CD4-positive, alpha-beta T cell treated with Interleukin-12 subunit alpha and Interleukin-12 subunit beta, for 1 hour (primary cell): ENCODE measurements around the gene SLC35D1.
"Not testable (repeated sequence)": the region's sequence is repeated elsewhere in the genome, so short reads cannot be mapped to it uniquely, and the experiment has no call there.

Source experiments
- DNase-seq: peaks from one replicate; pipeline ENCODE4 v3.0.0-alpha.2; 2020

The SLC35D1 gene

GRCh38 chr1:67053785-67054772 is at the start of gene SLC35D1:
TSS of gene SLC35D1 (minus strand) at chr1:67054148. CDS start at chr1:67054013, 135 bp downstream.
- peak; percentile 71 for DNase-seq

- DNase-seq = no peak
Observed at GRCh38 chr1:67103548-67103947, 49.6 kb upstream of the SLC35D1 start.

DNA sequence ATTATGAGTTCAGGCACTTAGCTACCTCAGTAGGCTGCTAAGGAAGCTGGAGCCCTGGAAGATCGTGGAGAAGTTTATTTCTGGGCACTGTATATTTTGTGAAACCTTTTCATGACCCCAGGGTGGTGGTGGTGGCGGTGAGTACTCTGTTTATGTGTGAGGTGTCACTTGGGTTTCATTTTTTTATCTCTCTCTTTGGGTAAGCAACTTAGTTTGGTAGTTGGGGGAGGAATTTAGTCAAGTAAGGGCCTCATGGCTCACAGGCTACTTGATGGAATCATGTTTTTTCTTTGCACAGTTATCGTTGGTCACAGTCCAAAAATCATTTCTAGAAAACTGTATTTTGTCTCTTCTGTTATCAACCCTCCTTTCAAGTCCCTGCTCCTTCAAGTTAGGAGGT is 46.9 kb upstream of the SLC35D1 start:
- DNase-seq = no peak

GRCh38 chr1:67097305-67097704 is 43.4 kb upstream of the SLC35D1 start:
- DNase-seq = no peak

GRCh38 chr1:67094191-67094590 is 40.2 kb upstream of the SLC35D1 start:
- no peak for DNase-seq

DNA sequence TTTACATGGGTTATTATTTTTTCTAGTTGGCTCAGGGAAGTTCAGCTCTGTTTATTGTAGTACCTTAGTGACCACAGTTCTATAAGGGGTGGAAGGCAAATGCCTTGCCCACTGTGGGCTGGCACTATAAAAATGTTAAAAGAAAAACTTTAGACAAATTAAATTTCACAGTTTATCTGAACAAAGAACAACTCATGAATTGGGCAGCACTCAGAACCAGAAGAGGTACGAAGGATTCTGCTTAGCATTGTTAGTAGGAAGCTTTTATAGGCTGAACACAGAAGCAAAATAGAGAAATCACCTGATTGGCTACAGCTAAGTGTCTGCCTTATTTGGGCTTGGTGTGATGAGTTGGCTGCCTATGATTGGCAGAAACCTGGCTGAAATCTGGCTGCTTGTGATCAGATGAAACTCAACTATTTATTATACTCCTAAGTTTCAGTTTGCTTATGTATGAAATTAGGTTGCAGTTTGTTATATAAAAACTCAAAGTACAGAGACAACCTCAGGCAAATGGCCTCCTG is 35.8 kb upstream of the SLC35D1 start:
- no peak for DNase-seq

DNA sequence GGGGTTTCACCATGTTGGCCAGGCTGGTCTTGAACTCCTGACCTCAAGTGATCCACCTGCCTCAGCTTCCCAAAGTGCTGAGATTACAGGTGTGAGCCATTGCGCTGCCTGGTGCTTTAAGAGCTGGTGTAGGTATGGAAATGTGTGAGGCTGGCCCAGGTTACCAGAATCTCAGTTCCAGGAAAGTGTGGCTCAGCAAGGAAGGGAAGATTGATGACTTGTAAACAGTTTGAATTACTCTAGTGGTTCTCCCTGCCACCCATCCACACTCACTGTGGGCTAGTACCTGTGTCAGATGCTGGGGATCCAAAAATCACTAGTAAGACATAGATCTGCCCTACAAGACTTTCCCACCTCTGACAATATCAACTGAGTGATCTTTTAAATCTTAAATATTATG is 34.5 kb upstream of the SLC35D1 start:
- DNase-seq = no peak

DNA sequence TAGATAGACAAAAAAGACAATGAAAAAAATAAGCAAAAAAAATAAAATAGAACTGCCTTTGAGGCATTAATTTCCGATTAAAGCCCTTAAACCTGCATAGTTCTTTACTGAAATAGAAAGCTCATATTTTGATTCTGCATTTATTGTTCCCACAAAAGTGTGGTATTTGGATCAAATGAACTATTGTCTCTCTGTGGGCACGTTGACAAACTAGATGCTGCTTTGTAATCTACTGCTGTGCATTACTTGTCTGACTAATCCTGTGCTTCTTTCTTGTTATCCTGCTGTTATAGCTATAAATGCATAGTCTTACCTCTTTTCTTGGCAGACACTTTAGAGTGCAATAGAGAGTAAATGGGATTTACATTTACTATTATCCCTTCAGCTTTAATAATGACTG is 31.4 kb upstream of the SLC35D1 start:
- DNase-seq = no peak

- no peak for DNase-seq
Observed at GRCh38 chr1:67084765-67085318, 30.9 kb upstream of the SLC35D1 start.

DNA sequence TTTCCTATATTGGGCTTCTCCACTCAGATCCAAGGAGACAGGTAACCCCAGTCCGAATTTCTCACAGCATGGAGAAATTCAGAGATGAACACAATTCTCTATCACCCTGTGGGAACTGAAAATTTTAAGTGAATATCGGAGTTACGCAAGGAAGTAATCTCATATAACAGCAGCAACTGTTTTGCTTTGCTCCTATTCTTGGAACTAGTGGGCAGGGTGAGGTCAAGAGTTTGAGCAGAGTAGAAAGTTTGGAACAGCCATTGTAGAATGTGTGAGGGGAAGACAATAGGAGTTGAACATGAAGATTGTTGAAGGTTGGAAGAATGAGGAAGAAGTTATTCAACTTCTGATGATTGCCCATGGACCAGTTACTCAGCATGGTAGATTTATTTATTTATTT is 24.3 kb upstream of the SLC35D1 start:
- DNase-seq = no peak

DNA sequence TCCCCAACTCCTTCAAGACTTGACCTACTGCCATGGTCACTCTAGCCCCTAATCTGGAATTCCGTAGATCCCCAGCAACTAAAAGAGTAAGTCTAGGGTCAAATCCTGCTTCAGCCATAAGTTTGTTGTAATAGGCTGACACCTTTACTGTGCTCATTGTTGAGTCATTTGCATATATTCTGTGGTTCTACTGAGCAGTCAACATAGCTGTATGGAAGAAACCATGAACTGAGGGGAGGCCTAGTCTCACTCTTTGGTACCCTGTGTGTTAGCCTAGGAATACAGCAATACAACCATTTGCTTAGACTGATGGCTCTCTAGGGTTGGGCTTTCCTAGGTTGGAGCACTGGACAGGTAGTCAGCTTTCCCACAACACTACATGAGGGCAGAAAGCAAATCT is 23.6 kb upstream of the SLC35D1 start:
- no peak for DNase-seq

- no peak for DNase-seq
Observed at GRCh38 chr1:67072749-67073148, 18.8 kb upstream of the SLC35D1 start.

- DNase-seq = not testable (repeated sequence)
Observed at GRCh38 chr1:67067655-67068054, 13.7 kb upstream of the SLC35D1 start.

GRCh38 chr1:67062412-67062811 is 8.5 kb upstream of the SLC35D1 start:
- DNase-seq = no peak

- no peak for DNase-seq
Observed at GRCh38 chr1:67061266-67061665, 7.3 kb upstream of the SLC35D1 start.

GRCh38 chr1:67060811-67061218 is 6.9 kb upstream of the SLC35D1 start:
- no peak for DNase-seq

GRCh38 chr1:67059346-67059745 is 5.4 kb upstream of the SLC35D1 start:
- DNase-seq = no peak

GRCh38 chr1:67058761-67059160 is 4.8 kb upstream of the SLC35D1 start:
- no peak for DNase-seq

- DNase-seq = no peak
Observed at GRCh38 chr1:67058242-67058641, 4.3 kb upstream of the SLC35D1 start.

DNA sequence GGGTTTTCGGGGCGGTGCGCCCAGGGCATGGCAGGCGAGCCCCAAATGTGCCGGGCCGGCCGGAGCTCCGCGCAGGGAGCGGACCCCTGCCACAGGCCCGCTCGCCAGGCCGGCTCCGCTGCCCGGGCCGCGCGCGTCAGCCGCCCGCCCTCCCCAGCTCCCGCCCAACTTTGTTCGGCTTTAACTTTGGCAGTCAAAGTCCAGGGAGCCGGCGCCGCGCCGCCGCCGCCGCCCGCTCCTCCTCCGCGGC is 488 bp downstream of the SLC35D1 start:
- DNase-seq = no peak

DNA sequence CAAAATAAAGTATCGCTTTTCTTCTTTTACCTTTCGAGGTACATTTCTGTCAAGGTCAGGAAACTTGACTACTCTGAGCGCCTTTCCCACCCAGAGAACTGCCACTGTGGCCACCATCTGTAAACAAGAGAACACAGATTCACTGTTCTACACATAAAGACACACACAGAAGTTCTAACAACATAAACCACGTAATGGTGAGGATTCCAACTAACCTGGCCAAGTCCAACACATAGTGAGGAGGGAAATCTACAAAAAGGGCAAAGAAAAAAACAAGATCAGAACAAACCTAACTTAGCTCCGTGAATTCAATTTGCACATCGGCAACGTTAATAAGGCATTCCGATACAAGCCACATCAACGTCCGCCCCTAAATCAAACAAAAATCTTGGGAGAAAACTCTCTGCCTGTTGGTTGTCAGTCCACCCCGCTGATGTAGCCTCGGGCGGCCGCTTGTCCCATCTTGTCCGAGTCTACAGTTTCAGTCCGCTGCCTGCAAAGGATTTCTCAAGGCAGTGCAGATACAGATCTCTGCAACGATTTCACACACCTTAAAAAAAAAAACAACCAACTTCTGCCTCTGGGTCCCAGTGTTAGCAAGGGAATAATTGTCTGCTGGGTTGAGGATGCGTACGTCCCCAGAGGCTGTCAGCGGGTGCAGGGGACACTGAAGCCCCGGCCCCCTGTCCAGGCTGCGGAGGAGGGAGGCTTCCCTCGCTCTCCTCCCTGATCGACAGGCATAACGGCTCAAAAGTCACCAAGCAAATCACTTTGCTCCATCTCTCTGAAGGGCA is 1.0 kb downstream of the SLC35D1 start:
- peak; percentile 29 for DNase-seq

- DNase-seq = no peak
Observed at GRCh38 chr1:67051196-67051595, 2.8 kb downstream of the SLC35D1 start.

DNA sequence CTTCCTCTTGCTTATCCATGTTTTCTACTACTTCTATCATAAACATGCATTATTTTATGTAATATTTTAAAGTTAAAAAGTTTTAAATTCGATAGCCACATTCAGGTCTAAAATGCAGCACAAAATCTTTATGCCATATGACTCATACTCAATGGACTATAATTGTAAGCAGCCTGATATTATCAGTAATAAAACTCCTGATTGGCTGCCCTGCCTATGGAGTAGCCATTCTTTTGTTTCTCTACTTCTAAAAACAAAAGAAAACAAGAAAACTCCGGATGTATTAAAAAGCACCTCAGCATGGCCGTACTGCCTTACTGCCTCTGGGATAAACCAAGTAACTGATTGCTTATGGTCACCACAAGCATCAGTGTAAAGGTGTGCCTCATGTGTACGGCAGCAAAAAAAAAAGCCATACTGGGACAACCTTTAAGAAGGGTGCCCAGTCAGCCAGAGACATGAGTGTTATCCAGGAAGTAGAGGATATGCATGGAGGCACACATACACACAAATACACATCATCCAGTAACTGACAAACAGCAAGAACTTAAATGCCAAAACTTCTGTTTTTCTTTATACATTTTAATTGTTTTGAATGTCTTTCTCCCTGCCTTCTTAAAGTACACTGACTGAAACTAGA is 9.2 kb downstream of the SLC35D1 start:
- no peak for DNase-seq
